Stimulated activated CD8-positive, alpha-beta memory T cell treated with anti-CD3 and anti-CD28 coated beads, Interleukin-12 subunit alpha, Interleukin-12 subunit beta, amount 100 ng/mL, for 24 hours (primary cell): ENCODE data around the gene KRT76.

Source experiments
- DNase-seq: peaks from one replicate; pipeline ENCODE4 v3.0.0-alpha.2; 2020; ENCODE audit errors: extremely low read depth

KRT76 gene

GRCh38 chr12:52730383-52730782 is 46.8 kb downstream of the KRT76 start:
- no peak for DNase-seq

DNA sequence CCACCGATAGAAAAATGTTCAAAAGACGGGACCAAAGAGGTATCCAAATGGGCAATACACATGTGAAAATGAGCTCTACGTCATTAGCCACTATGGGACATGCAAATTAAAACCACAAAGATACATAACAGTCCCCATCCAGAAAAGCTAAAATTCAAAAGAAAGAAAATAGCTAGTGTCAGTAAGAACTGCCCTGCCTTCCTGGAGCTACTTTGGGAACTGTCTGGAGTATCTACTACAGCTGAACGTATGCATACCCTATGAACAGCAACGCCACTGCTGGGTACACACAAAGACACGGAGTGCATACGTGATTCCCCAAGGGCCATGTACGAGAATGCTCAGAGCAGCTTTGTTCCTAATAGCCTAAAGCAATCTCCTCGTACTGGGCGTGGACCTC is 48.0 kb downstream of the KRT76 start:
- DNase-seq: no peak

GRCh38 chr12:52728374-52728773 is 48.8 kb downstream of the KRT76 start:
- no peak for DNase-seq

DNA sequence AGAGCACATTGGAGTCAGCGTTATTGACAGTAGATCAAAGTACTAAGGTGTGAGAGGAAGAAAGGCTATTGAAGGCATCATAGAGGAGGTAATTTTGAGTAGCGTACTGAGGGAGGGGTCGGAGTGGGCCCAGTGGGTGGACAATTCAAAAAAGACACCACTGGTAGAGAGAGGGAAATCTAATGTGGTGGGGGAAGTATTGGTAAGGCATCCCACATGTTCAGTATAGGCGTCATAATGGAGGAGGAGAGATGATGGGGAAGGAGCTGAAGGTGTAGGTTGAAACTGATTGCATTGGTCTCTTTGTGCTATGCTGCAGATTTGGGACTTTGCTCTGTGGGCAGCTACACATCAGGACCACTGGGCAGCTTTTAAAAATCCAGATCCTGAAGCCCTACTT is 50.1 kb downstream of the KRT76 start:
- no peak for DNase-seq

GRCh38 chr12:52726451-52726850 is 50.7 kb downstream of the KRT76 start:
- DNase-seq: no peak

DNA sequence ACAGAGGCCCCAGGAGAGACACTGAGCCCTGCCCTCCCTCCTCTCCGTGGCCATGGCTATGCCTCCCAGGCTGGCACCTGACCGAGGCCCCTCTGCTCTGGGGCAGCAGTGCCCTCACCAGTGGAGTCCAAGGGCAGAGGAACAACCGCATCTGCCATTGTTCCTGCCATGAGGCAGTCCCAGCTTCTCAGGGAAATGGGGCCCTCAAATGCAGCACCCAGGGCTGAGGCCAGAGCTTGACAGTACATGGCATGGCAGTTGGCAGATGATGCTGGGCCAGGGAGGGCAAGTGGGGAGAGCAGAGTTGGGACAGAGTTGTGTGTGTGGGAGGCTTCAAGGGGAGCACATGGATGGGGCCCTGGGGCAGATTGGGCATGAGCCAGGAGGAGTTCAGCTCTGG is 52.8 kb downstream of the KRT76 start:
- no peak for DNase-seq

GRCh38 chr12:52722680-52723079 is 54.5 kb downstream of the KRT76 start:
- DNase-seq: no peak

DNA sequence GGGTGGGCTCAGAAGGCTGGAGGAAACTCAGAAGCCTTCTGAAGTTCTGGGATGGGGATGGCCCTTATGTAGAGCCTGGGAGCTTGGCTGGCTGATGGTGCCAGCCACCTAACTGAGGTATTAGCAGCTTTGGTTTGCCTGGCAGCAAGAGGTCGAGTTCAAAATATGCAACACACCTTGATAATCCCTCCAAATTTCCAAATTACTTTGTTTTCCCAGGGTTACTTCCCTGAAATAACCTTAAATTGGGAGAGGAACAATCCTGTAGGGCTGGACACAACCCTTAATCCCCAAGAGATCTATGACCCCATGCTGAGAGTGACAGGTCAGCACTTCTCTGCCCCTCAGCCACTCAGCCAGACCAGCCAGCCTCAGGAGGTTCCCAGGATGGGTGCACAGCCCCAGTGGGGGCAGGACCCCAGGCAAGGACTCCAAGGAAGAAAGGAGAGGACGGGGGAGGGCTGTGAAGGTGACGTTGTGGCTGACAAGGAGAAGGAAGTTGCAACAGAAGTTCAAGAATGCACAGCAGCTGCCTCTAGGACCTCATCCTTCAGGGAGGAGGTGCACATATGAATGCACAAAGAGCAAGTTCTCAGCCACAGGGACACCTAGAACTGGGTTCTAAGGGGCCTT is 55.2 kb downstream of the KRT76 start:
- DNase-seq: no peak

DNA sequence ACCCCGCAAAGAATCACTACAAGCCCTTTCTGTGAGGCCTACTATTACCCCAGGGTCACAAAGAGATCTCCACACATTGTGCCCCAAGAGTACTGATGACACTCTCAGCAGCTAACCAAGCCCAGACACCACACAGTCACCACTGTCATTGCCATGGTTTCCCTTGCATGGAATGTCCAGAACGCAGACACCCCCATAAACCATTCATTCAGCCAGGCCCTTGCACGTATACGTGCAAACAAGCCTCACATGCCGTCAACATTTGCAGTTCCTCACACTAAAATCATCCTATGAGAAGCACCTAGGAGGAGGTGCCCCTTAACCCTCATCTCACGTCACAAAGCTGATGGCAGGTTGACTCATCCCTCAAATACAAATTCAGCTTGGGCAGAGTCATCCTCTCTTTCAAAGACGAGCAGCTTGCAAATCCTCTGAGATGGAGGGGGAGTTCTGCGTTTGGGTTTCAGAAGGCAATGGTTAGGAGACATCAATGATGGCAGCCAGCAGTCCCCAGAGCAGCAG is 56.7 kb downstream of the KRT76 start:
- DNase-seq: no peak
